WTC11 (cell line): ENCODE results near the gene KLRC2.

Experiments
- ARID4B ChIP-seq: sonication (generic); formaldehyde crosslinking; IDR thresholded peaks from 2 replicates; pipeline ENCODE4 v1.8.0; 2023; ENCODE audit warnings: missing genetic modification reagents, mild to moderate bottlenecking, borderline replicate concordance
- ATF2 ChIP-seq: sonication (generic); formaldehyde crosslinking; IDR thresholded peaks from 2 replicates; pipeline ENCODE4 v1.8.1; 2022; ENCODE audit warnings: low read depth, missing genetic modification reagents, borderline replicate concordance
- ATF3 ChIP-seq: sonication (generic); formaldehyde crosslinking; conservative IDR thresholded peaks from 2 replicates; pipeline ENCODE4 v1.8.1; 2022; ENCODE audit warnings: mild to moderate bottlenecking, missing genetic modification reagents
- CTCF ChIP-seq: fragments of 200-600 bp; IDR thresholded peaks from 2 replicates; pipeline ENCODE4 v1.8.0; 2022; ENCODE audit warnings: antibody characterized with exemption
- HMGXB4 ChIP-seq: sonication (generic); formaldehyde crosslinking; IDR thresholded peaks from 2 replicates; pipeline ENCODE4 v1.8.1; 2023; ENCODE audit warnings: mild to moderate bottlenecking, moderate library complexity, missing genetic modification reagents
- MAX ChIP-seq: sonication (generic); formaldehyde crosslinking; IDR thresholded peaks from 2 replicates; pipeline ENCODE4 v1.8.0; 2022; ENCODE audit warnings: mild to moderate bottlenecking, missing genetic modification reagents
- MYBL2 ChIP-seq: sonication (generic); formaldehyde crosslinking; IDR thresholded peaks from 2 replicates; pipeline ENCODE4 v1.8.1; 2023; ENCODE audit warnings: mild to moderate bottlenecking, moderate library complexity, missing genetic modification reagents
- NR2C2 ChIP-seq: sonication (generic); formaldehyde crosslinking; IDR thresholded peaks from 2 replicates; pipeline ENCODE4 v1.8.0; 2022; ENCODE audit warnings: mild to moderate bottlenecking, missing genetic modification reagents
- SP1 ChIP-seq: sonication (generic); formaldehyde crosslinking; conservative IDR thresholded peaks from 2 replicates; pipeline ENCODE4 v1.8.1; 2022; ENCODE audit warnings: missing genetic modification reagents
- USF2 ChIP-seq: sonication (generic); formaldehyde crosslinking; IDR thresholded peaks from 2 replicates; pipeline ENCODE4 v1.8.1; 2023; ENCODE audit warnings: mild to moderate bottlenecking, missing genetic modification reagents, moderate library complexity
- ZBTB21 ChIP-seq: sonication (generic); formaldehyde crosslinking; IDR thresholded peaks from 2 replicates; pipeline ENCODE4 v1.8.1; 2023; ENCODE audit warnings: mild to moderate bottlenecking, missing genetic modification reagents, borderline replicate concordance
- ZNF512 ChIP-seq: sonication (generic); formaldehyde crosslinking; IDR thresholded peaks from 2 replicates; pipeline ENCODE4 v1.8.1; 2022; ENCODE audit warnings: missing genetic modification reagents, borderline replicate concordance

- TF ChIP-seq CTCF (no peak), MAX (CRISPR knock-in tag) (no peak), ZBTB21 (CRISPR knock-in tag) (no peak), USF2 (no peak), NR2C2 (CRISPR knock-in tag) (no peak), ARID4B (CRISPR knock-in tag) (no peak), ATF3 (no peak), HMGXB4 (CRISPR knock-in tag) (no peak), ATF2 (CRISPR knock-in tag) (no peak), MYBL2 (CRISPR knock-in tag) (no peak), ZNF512 (CRISPR knock-in tag) (no peak), SP1 (CRISPR knock-in tag) (no peak)
Measured at GRCh38 chr12:10455766-10456165, 20.0 kb upstream of the KLRC2 start.
